HG03064 (cell line): ENCODE measurements around the gene NOCT.
"Not testable (repeated sequence)": the region's sequence is repeated elsewhere in the genome, so short reads cannot be mapped to it uniquely, and the experiment has no call there.

Experiments
- ATAC-seq: cut with Tn5 transposase; IDR thresholded peaks from one replicate; pipeline ENCODE4 v1.9.1; 2021; ENCODE audit warnings: low read depth; ENCODE audit not compliant: unreplicated experiment

Gene NOCT

GRCh38 chr4:139008278-139008677, 7.3 kb upstream of the NOCT start:
- not testable (repeated sequence) for ATAC-seq

GRCh38 chr4:139009702-139010101, 5.9 kb upstream of the NOCT start:
- no peak for ATAC-seq

GRCh38 chr4:139011225-139011950, 4.2 kb upstream of the NOCT start:
- ATAC-seq: no peak

GRCh38 chr4:139014371-139015268, 961 bp upstream of the NOCT start:
- no peak for ATAC-seq

- peak; percentile 45 for ATAC-seq
Measured at GRCh38 chr4:139015948-139016471, 429 bp downstream of the NOCT start.

- ATAC-seq: no peak
Measured at GRCh38 chr4:139017861-139018260, 2.3 kb downstream of the NOCT start.

GRCh38 chr4:139018501-139018900, 2.9 kb downstream of the NOCT start:
- no peak for ATAC-seq

GRCh38 chr4:139018971-139019758, 3.6 kb downstream of the NOCT start:
- no peak for ATAC-seq

GRCh38 chr4:139020384-139020783, 4.8 kb downstream of the NOCT start:
- no peak for ATAC-seq

GRCh38 chr4:139021071-139021470, 5.5 kb downstream of the NOCT start:
- ATAC-seq: not testable (repeated sequence)

- ATAC-seq: no peak
Measured at GRCh38 chr4:139022835-139023234, 7.3 kb downstream of the NOCT start.

GRCh38 chr4:139024686-139025085, 9.1 kb downstream of the NOCT start:
- ATAC-seq: no peak

- ATAC-seq: no peak
Measured at GRCh38 chr4:139025841-139026240, 10.3 kb downstream of the NOCT start.

GRCh38 chr4:139027776-139028175, 12.2 kb downstream of the NOCT start:
- no peak for ATAC-seq

- ATAC-seq: no peak
Measured at GRCh38 chr4:139028191-139028661, 12.6 kb downstream of the NOCT start.

GRCh38 chr4:139029866-139030363, 14.3 kb downstream of the NOCT start:
- ATAC-seq: not testable (repeated sequence)

- ATAC-seq: no peak
Measured at GRCh38 chr4:139030614-139031235, 15.1 kb downstream of the NOCT start.

- no peak for ATAC-seq
Measured at GRCh38 chr4:139035650-139036049, 20.1 kb downstream of the NOCT start.

- ATAC-seq: no peak
Measured at GRCh38 chr4:139036885-139037284, 21.3 kb downstream of the NOCT start.

GRCh38 chr4:139038874-139039443, 23.4 kb downstream of the NOCT start:
- no peak for ATAC-seq
